H9 (cell line): ENCODE results near the gene DKKL1. TPM values are rescaled to one million over a fixed set of nuclear protein-coding genes. Genes with fewer than 3 reads are reported as not detected.

ENCODE experiments used
- DNase-seq: peaks from one replicate; pipeline ENCODE4 v3.0.0-alpha.2; 2017
- H2AFZ ChIP-seq: one replicate; pipeline ENCODE4 v1.6.1; 2013; ENCODE audit warnings: mild to moderate bottlenecking, low read length, control low read depth, moderate library complexity
- H2AK5ac ChIP-seq: 2 replicates; pipeline ENCODE4 v1.6.1; 2013; ENCODE audit warnings: low read length, control low read depth, mixed read lengths; ENCODE audit not compliant: insufficient read length
- H2BK120ac ChIP-seq: one replicate; pipeline ENCODE4 v1.6.1; 2013; ENCODE audit warnings: low read depth, mild to moderate bottlenecking, low read length, control low read depth, inconsistent platforms; ENCODE audit not compliant: poor library complexity, severe bottlenecking
- H2BK12ac ChIP-seq: 2 replicates; pipeline ENCODE4 v1.6.1; 2013; ENCODE audit warnings: low read length, control low read depth, mixed read lengths, low read depth; ENCODE audit not compliant: insufficient read length
- H2BK15ac ChIP-seq: 2 replicates; pipeline ENCODE4 v1.6.1; 2013; ENCODE audit warnings: low read depth, low read length, control low read depth
- H2BK20ac ChIP-seq: one replicate; pipeline ENCODE4 v1.6.1; 2013; ENCODE audit warnings: low read depth, mild to moderate bottlenecking, low read length, control low read depth, inconsistent platforms; ENCODE audit not compliant: poor library complexity, severe bottlenecking
- H2BK5ac ChIP-seq: 2 replicates; pipeline ENCODE4 v1.6.1; 2013; ENCODE audit warnings: low read length, control low read depth, mixed read lengths; ENCODE audit not compliant: insufficient read length
- H3K14ac ChIP-seq: 2 replicates; pipeline ENCODE4 v1.6.1; 2013; ENCODE audit warnings: low read length, control low read depth; ENCODE audit not compliant: insufficient read depth
- H3K18ac ChIP-seq: 2 replicates; pipeline ENCODE4 v1.6.1; 2013; ENCODE audit warnings: low read depth, mild to moderate bottlenecking, mixed read lengths, low read length, control low read depth; ENCODE audit not compliant: insufficient read length
- H3K23ac ChIP-seq: 2 replicates; pipeline ENCODE4 v1.6.1; 2013; ENCODE audit warnings: low read length, control low read depth, mixed read lengths, low read depth; ENCODE audit not compliant: insufficient read length
- H3K23me2 ChIP-seq: 2 replicates; pipeline ENCODE4 v1.6.1; 2013; ENCODE audit warnings: low read depth, mild to moderate bottlenecking, mixed read lengths, low read length, control low read depth; ENCODE audit not compliant: insufficient read length, poor library complexity, severe bottlenecking
- H3K27ac ChIP-seq: 2 replicates; pipeline ENCODE4 v1.5.1; 2013; ENCODE audit warnings: low read length, control low read depth, mixed read lengths, low read depth; ENCODE audit not compliant: insufficient read length
- H3K27me3 ChIP-seq: 2 replicates; pipeline ENCODE4 v1.6.1; 2013; ENCODE audit warnings: low read length, control low read depth, inconsistent platforms; ENCODE audit not compliant: insufficient read depth
- H3K4ac ChIP-seq: 2 replicates; pipeline ENCODE4 v1.6.1; 2013; ENCODE audit warnings: low read depth, mild to moderate bottlenecking, control low read depth, inconsistent platforms, low read length, moderate library complexity
- H3K4me1 ChIP-seq: 2 replicates; pipeline ENCODE4 v1.6.1; 2013; ENCODE audit warnings: low read length, control low read depth, inconsistent platforms; ENCODE audit not compliant: insufficient read depth
- H3K4me2 ChIP-seq: 2 replicates; pipeline ENCODE4 v1.6.1; 2013; ENCODE audit warnings: low read length, control low read depth, mixed read lengths; ENCODE audit not compliant: insufficient read length, insufficient read depth
- H3K56ac ChIP-seq: 2 replicates; pipeline ENCODE4 v1.6.1; 2013; ENCODE audit warnings: low read depth, mild to moderate bottlenecking, mixed read lengths, low read length, control low read depth; ENCODE audit not compliant: insufficient read length
- H3K79me1 ChIP-seq: 2 replicates; pipeline ENCODE4 v1.6.1; 2013; ENCODE audit warnings: low read depth, mild to moderate bottlenecking, moderate library complexity, low read length, control low read depth, inconsistent platforms; ENCODE audit not compliant: insufficient read depth, poor library complexity, severe bottlenecking
- H3K79me2 ChIP-seq: 2 replicates; pipeline ENCODE4 v1.6.1; 2013; ENCODE audit warnings: low read length, control low read depth, inconsistent platforms; ENCODE audit not compliant: insufficient read depth
- H3K9ac ChIP-seq: 2 replicates; pipeline ENCODE4 v1.6.1; 2013; ENCODE audit warnings: low read length, control low read depth, mixed read lengths; ENCODE audit not compliant: insufficient read length; ENCODE audit errors: extremely low read depth
- H3K9me3 ChIP-seq: one replicate; pipeline ENCODE4 v1.6.1; 2013; ENCODE audit warnings: low read depth, low read length, inconsistent platforms; ENCODE audit not compliant: control insufficient read depth
- H3T11ph ChIP-seq: one replicate; pipeline ENCODE4 v1.6.1; 2013; ENCODE audit warnings: mild to moderate bottlenecking, low read length, control low read depth, inconsistent platforms
- H4K20me1 ChIP-seq: one replicate; pipeline ENCODE4 v1.6.1; 2013; ENCODE audit not compliant: control insufficient read depth, insufficient read length, insufficient read depth
- H4K5ac ChIP-seq: 2 replicates; pipeline ENCODE4 v1.6.1; 2013; ENCODE audit warnings: low read depth, mild to moderate bottlenecking, mixed read lengths, low read length, control low read depth; ENCODE audit not compliant: insufficient read length
- H4K8ac ChIP-seq: replicated peaks from 2 replicates; pipeline ENCODE4 v1.6.1; 2013; ENCODE audit warnings: low read length, control low read depth, mixed read lengths, low read depth; ENCODE audit not compliant: insufficient read length
- H4K91ac ChIP-seq: 2 replicates; pipeline ENCODE4 v1.6.1; 2013; ENCODE audit warnings: low read depth, mild to moderate bottlenecking, moderate library complexity, mixed read lengths, low read length, control low read depth; ENCODE audit not compliant: insufficient read length
- H3K27ac Mint-ChIP-seq, 3 experiments: 2 replicates in 2 of 3; 3 replicates in 1 of 3; pipeline ENCODE4 v1.8.0; 2020 to 2021; ENCODE audit warnings: mixed read lengths in 3 of 3, mild to moderate bottlenecking in 1 of 3, moderate library complexity in 1 of 3
- H3K27me3 Mint-ChIP-seq: 2 replicates; pipeline ENCODE4 v1.8.0; 2021; ENCODE audit warnings: low read depth, mild to moderate bottlenecking, moderate library complexity, mixed read lengths
- H3K36me3 Mint-ChIP-seq, 3 experiments: 2 replicates in 2 of 3; 3 replicates in 1 of 3; pipeline ENCODE4 v1.8.0; 2020 to 2021; ENCODE audit warnings: low read depth in 3 of 3, mixed read lengths in 3 of 3; ENCODE audit not compliant: insufficient read depth in 1 of 3
- H3K4me1 Mint-ChIP-seq, 2 experiments: 2 replicates each; pipeline ENCODE4 v1.8.0; 2020; ENCODE audit warnings: mixed read lengths in 2 of 2
- H3K4me3 Mint-ChIP-seq, 2 experiments: 2 replicates in 1 of 2; 3 replicates in 1 of 2; pipeline ENCODE4 v1.8.0; 2020 to 2021; ENCODE audit warnings: mild to moderate bottlenecking in 2 of 2, mixed read lengths in 2 of 2, moderate library complexity in 1 of 2
- H3K9me3 Mint-ChIP-seq, 2 experiments: 2 replicates in 1 of 2; 3 replicates in 1 of 2; pipeline ENCODE4 v1.8.0; 2020; ENCODE audit warnings: mild to moderate bottlenecking in 2 of 2, mixed read lengths in 2 of 2, moderate library complexity in 1 of 2
- WGBS: extraction: QIAGEN DNeasy Blood & Tissue Kit; methylation state at CpG from one replicate; pipeline ENCODE4 v1.1.7; 2013; ENCODE audit warnings: missing lambda C conversion rate, low lambda C conversion rate, mixed read lengths; ENCODE audit not compliant: insufficient read length; ENCODE audit errors: extremely low coverage; 5-methylcytosine and 5-hydroxymethylcytosine counted together
- total RNA-seq: library from RNA; stranded (reverse); gene quantifications from 2 replicates; pipeline ENCODE4 v1.2.1, GENCODE V29; 2021
- TF ChIP-seq, protein P1 (sequence below): fragments of 200-600 bp; sonication (generic); conservative IDR thresholded peaks from 3 replicates; pipeline ENCODE4 v1.8.0; 2021; ENCODE audit warnings: antibody characterized with exemption, mild to moderate bottlenecking

Gene DKKL1
- total RNA-seq, 1 experiment from 2014 or later = 3.5 TPM

DNA sequence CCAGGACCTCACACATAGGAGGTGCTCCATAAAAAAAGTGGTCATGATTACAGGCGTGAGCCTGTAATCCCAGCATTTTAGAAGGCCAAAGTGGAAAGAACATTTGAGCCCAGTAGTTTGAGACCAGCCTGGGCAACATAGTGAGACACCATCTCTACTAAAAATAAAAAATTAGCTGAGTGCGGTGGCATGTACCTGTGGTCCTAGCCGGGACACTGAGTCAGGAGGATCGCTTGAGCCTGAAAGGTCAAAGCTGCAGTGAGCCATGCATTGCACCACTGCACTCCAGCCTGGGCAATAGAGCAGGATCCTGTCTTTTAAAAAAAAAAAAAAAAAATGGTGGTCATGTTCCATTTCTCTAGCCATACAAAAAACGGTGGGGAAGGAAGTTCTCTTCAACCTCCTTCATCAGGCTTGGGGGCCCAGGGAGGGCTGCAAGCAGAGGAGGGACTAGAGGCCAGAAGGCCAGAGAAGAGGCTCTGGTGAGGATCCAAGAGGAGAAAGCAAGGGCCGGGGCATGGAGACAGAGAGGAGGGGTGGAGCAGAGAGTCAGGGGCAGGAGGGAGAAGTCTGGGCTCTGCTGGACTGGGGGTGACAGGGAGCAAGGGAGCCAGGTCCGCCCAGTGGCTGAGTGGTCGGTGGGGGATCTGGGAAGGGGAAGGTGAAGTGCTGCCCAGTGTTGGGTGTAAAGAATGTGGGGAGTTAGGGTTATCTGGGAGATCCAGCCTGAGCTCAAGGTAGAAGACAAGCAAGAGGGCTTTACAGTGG, 33.2 kb downstream of the DKKL1 start:
- Histone ChIP-seq H2BK15ac (no peak overlapping the region), H3K23ac (no peak overlapping the region), H3K18ac (no peak overlapping the region), H3K79me2 (no peaks in the 10 kb centered on the region), H3K79me1 (no peaks in the 10 kb centered on the region), H2BK20ac (no peak overlapping the region), H2AFZ (no peak overlapping the region), H3T11ph (no peak overlapping the region), H3K56ac (no peak overlapping the region), H3K4me2 (no peak overlapping the region), H2BK5ac (no peak overlapping the region), H2BK12ac (no peak overlapping the region), H4K8ac (no peak overlapping the region), H3K27ac (no peak overlapping the region), H3K27me3 (no peaks in the 10 kb centered on the region), H3K23me2 (no peaks in the 10 kb centered on the region), H4K20me1 (no peaks in the 10 kb centered on the region), H2BK120ac (no peak overlapping the region), H2AK5ac (no peak overlapping the region), H3K4me1 (no peaks in the 10 kb centered on the region; the same call in 1 of the 2 replicates), H3K9me3 (no peaks in the 10 kb centered on the region), H4K91ac (no peak overlapping the region), H4K5ac (no peak overlapping the region), H3K14ac (no peak overlapping the region), H3K4ac (no peak overlapping the region), H3K9ac (no peak overlapping the region)
- H3K36me3 Mint-ChIP-seq = no peaks in the 10 kb centered on the region
- H3K9me3 Mint-ChIP-seq = no peaks in the 10 kb centered on the region; a peak in 1 of 5 replicates
- DNase-seq = no peak
- H3K4me1 Mint-ChIP-seq = peaks cover 45 to 67% of the 10 kb centered on the region in 2 experiments
- peaks cover 9% of the 10 kb centered on the region for H3K27me3 Mint-ChIP-seq
- H3K4me3 Mint-ChIP-seq = no peak overlapping the region
- H3K27ac Mint-ChIP-seq = peak overlapping the region in 2 of 3 experiments; percentile 64 to 67; a peak in 2 of 7 replicates
- WGBS = no CpG with 5 or more reads among the region's 8 CpGs
- TF ChIP-seq, protein P1, sequence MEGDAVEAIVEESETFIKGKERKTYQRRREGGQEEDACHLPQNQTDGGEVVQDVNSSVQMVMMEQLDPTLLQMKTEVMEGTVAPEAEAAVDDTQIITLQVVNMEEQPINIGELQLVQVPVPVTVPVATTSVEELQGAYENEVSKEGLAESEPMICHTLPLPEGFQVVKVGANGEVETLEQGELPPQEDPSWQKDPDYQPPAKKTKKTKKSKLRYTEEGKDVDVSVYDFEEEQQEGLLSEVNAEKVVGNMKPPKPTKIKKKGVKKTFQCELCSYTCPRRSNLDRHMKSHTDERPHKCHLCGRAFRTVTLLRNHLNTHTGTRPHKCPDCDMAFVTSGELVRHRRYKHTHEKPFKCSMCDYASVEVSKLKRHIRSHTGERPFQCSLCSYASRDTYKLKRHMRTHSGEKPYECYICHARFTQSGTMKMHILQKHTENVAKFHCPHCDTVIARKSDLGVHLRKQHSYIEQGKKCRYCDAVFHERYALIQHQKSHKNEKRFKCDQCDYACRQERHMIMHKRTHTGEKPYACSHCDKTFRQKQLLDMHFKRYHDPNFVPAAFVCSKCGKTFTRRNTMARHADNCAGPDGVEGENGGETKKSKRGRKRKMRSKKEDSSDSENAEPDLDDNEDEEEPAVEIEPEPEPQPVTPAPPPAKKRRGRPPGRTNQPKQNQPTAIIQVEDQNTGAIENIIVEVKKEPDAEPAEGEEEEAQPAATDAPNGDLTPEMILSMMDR = no peak
